ENCODE measurements around the gene ETFDH. TPM values are rescaled to one million over a fixed set of nuclear protein-coding genes. Genes with fewer than 3 reads are reported as not detected.
"Not testable (repeated sequence)": the region's sequence is repeated elsewhere in the genome, so short reads cannot be mapped to it uniquely, and the experiment has no call there.

Gene ETFDH
- total and polyA plus RNA-seq, 7 experiments from 2014 or later, result 6.5 to 25.8 (median 13.4) TPM

GRCh38 chr4:158729716-158730559 lies 57.8 kb downstream of the ETFDH start:
- H3K9me3 Mint-ChIP-seq, result no peaks in the 10 kb centered on the region
- peaks cover 0 to 23% (median 0%) of the 10 kb centered on the region in 7 donors for H3K4me1 Mint-ChIP-seq
- intact Hi-C loops (cut with micrococcal nuclease), result loop anchor here (1.0 to 2.0 kb wide), 5 partner anchors 39 to 716 kb away; partner anchors contain the start of gene FNIP2 (in 2 of the 2)
- CTCF ChIA-PET, result interaction anchor here (0.9 to 1.3 kb wide), 4 partner anchors 50 to 124 kb away, joined by 3 to 9 read pairs (median 3); no protein-coding TSS in a partner anchor
- DNase-seq, result peak; percentile 18 to 57 (median 44)
- Histone ChIP-seq H3K4me3 (ENCODE audit: low read length) (no peak overlapping the region), H3K9me3 (ENCODE audit: control insufficient read depth in 2 of 3, low read length in 3 of 3) (no peaks in the 10 kb centered on the region), H3K27me3 (ENCODE audit: control insufficient read depth in 2 of 2, insufficient read depth in 2 of 2, low read length in 2 of 2) (no peaks in the 10 kb centered on the region), H3K4me1 (ENCODE audit: control insufficient read depth in 2 of 2, insufficient read depth in 2 of 2, low read length in 2 of 2) (no peaks in the 10 kb centered on the region), H3K36me3 (ENCODE audit: control insufficient read depth in 2 of 3, insufficient read depth in 3 of 3, low read length in 3 of 3) (no peaks in the 10 kb centered on the region), H3K27ac (ENCODE audit: low read depth, low read length) (no peak overlapping the region)
- no peak overlapping the region for H3K27ac Mint-ChIP-seq
- peaks cover 26 to 42% (median 32%) of the 10 kb centered on the region in 5 donors for H3K27me3 Mint-ChIP-seq
- ATAC-seq, result peak; percentile 93
- POLR2A ChIA-PET, result no interaction called here
- no peak overlapping the region for H3K4me3 Mint-ChIP-seq
- H3K36me3 Mint-ChIP-seq, result no peaks in the 10 kb centered on the region

DNA sequence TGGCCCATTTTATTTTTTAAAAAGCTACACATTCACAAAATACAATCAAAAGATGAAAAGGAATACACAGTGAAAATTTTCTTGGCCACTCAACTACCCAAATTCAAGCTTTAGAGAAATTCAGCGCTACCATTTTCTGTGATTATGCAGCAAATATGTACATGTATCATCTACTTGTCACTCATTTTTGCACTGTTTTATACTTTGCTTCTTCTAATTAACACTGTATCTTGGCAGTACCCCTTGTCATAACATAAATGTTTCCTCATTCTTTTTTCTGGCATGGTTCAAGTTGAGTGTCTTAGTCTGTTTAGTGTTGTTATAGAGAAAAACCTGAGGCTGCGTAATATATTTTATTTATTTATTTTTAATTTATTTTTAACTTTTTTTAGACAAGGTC lies 66.8 kb downstream of the ETFDH start:
- no peak overlapping the region for H3K27ac Mint-ChIP-seq
- ChIA-PET CTCF (no interaction called here), POLR2A (no interaction called here)
- no peaks in the 10 kb centered on the region for H3K36me3 ChIP-seq (ENCODE audit: control insufficient read depth in 2 of 3, insufficient read depth in 3 of 3, low read length in 3 of 3)
- no peaks in the 10 kb centered on the region for H3K36me3 Mint-ChIP-seq
- no peaks in the 10 kb centered on the region for H3K9me3 ChIP-seq (ENCODE audit: control insufficient read depth in 2 of 3, low read length in 3 of 3)
- H3K27me3 ChIP-seq (ENCODE audit: control insufficient read depth in 2 of 2, insufficient read depth in 2 of 2, low read length in 2 of 2), result no peaks in the 10 kb centered on the region
- H3K4me3 ChIP-seq (ENCODE audit: low read length), result no peak overlapping the region
- intact Hi-C loops (cut with micrococcal nuclease), result no loop called here
- DNase-seq (no peak), ATAC-seq (no peak)
- H3K27me3 Mint-ChIP-seq, result peaks cover 6 to 17% (median 11%) of the 10 kb centered on the region in 5 donors
- no peaks in the 10 kb centered on the region for H3K4me1 ChIP-seq (ENCODE audit: control insufficient read depth in 2 of 2, insufficient read depth in 2 of 2, low read length in 2 of 2)
- no peak overlapping the region for H3K27ac ChIP-seq (ENCODE audit: low read depth, low read length)
- H3K4me1 Mint-ChIP-seq, result no peaks in the 10 kb centered on the region
- H3K9me3 Mint-ChIP-seq, result no peaks in the 10 kb centered on the region
- no peak overlapping the region for H3K4me3 Mint-ChIP-seq

DNA sequence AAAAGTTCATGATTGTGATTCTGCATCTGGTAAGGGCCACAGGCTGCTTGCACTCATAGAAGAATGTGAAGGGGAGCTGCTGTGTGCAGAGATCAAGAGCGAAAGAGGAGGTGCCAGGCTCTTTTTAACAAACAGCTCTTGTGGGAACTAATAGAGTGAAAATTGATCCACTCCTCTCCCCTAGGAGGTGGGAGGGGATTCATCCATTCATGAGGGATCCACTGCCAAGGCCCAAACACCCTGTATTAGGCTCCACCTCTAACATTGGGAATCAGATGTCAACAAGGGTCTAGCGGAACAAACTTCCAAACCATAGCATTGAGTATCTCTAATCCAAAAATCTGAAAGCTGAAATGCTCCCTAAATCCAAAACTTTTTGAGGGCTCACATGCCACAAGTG lies 67.5 kb downstream of the ETFDH start:
- Mint-ChIP-seq H3K4me3 (no peak overlapping the region), H3K4me1 (no peaks in the 10 kb centered on the region), H3K36me3 (no peaks in the 10 kb centered on the region), H3K27ac (no peak overlapping the region), H3K9me3 (no peaks in the 10 kb centered on the region), H3K27me3 (peaks cover 6 to 14% (median 11%) of the 10 kb centered on the region in 5 donors)
- ATAC-seq, result no peak
- Histone ChIP-seq H3K9me3 (ENCODE audit: control insufficient read depth in 2 of 3, low read length in 3 of 3) (no peaks in the 10 kb centered on the region), H3K4me3 (ENCODE audit: low read length) (no peak overlapping the region), H3K27ac (ENCODE audit: low read depth, low read length) (no peak overlapping the region), H3K27me3 (ENCODE audit: control insufficient read depth in 2 of 2, insufficient read depth in 2 of 2, low read length in 2 of 2) (no peaks in the 10 kb centered on the region), H3K36me3 (ENCODE audit: control insufficient read depth in 2 of 3, insufficient read depth in 3 of 3, low read length in 3 of 3) (no peaks in the 10 kb centered on the region), H3K4me1 (ENCODE audit: control insufficient read depth in 2 of 2, insufficient read depth in 2 of 2, low read length in 2 of 2) (no peaks in the 10 kb centered on the region)
- POLR2A ChIA-PET, result no interaction called here
- no peak for DNase-seq
- CTCF ChIA-PET, result no interaction called here
- intact Hi-C loops (cut with micrococcal nuclease), result no loop called here

GRCh38 chr4:158741326-158742021 lies 69.4 kb downstream of the ETFDH start:
- H3K36me3 Mint-ChIP-seq, result no peaks in the 10 kb centered on the region
- DNase-seq (no peak), ATAC-seq (no peak)
- no peaks in the 10 kb centered on the region for H3K4me1 Mint-ChIP-seq
- Histone ChIP-seq H3K36me3 (ENCODE audit: control insufficient read depth in 2 of 3, insufficient read depth in 3 of 3, low read length in 3 of 3) (no peaks in the 10 kb centered on the region), H3K4me1 (ENCODE audit: control insufficient read depth in 2 of 2, insufficient read depth in 2 of 2, low read length in 2 of 2) (no peaks in the 10 kb centered on the region), H3K4me3 (ENCODE audit: low read length) (no peak overlapping the region), H3K27me3 (ENCODE audit: control insufficient read depth in 2 of 2, insufficient read depth in 2 of 2, low read length in 2 of 2) (no peaks in the 10 kb centered on the region), H3K27ac (ENCODE audit: low read depth, low read length) (no peak overlapping the region), H3K9me3 (ENCODE audit: control insufficient read depth in 2 of 3, low read length in 3 of 3) (no peaks in the 10 kb centered on the region)
- H3K27me3 Mint-ChIP-seq, result peaks cover 4 to 14% (median 6%) of the 10 kb centered on the region in 5 donors
- H3K9me3 Mint-ChIP-seq, result no peaks in the 10 kb centered on the region
- POLR2A ChIA-PET, result interaction anchor here (0.9 kb wide), 1 partner anchor 29 kb away, joined by 5 read pairs; no protein-coding TSS in a partner anchor
- no peak overlapping the region for H3K27ac Mint-ChIP-seq
- intact Hi-C loops (cut with micrococcal nuclease), result no loop called here
- CTCF ChIA-PET, result no interaction called here
- H3K4me3 Mint-ChIP-seq, result no peak overlapping the region

DNA sequence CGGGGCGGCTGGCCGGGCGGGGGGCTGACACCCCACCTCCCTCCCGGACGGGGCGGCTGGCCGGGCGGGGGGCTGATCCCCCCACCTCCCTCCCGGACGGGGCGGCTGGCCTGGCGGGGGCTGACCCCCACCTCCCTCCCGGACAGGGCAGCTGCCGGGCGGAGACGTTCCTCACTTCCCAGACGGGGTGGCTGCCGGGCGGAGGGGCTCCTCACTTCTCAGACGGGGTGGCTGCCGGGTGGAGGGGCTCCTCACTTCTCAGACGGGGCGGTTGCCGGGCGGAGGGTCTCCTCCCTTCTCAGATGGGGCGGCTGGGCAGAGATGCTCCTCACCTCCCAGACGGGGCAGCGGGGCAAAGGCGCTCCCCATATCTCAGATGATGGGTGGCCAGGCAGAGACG lies 74.4 kb downstream of the ETFDH start:
- not testable (repeated sequence) for H3K4me3 Mint-ChIP-seq

DNA sequence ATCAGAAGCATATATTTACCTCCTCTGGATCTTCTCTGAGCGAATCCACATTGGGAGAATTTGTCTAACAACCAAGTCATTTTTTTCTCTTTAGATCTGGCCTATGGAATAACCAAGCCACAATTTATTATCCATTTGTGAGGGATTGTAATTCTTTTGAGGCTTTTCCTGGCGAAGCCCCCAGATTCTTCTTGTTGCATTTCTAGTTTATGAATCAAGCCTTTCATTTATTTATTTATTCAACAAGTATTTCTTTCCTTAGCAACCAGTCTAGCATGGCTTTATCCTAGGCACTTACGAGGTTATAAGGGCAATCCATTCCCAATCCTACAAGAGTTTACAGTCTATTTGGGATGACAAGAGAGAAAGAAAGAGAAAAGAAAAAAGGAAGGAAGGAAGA lies 78.3 kb downstream of the ETFDH start:
- ATAC-seq (no peak), DNase-seq (no peak)
- Histone ChIP-seq H3K4me3 (ENCODE audit: low read length) (no peak overlapping the region), H3K9me3 (ENCODE audit: control insufficient read depth in 2 of 3, low read length in 3 of 3) (no peaks in the 10 kb centered on the region), H3K27ac (ENCODE audit: low read depth, low read length) (no peak overlapping the region), H3K27me3 (ENCODE audit: control insufficient read depth in 2 of 2, insufficient read depth in 2 of 2, low read length in 2 of 2) (no peaks in the 10 kb centered on the region), H3K4me1 (ENCODE audit: control insufficient read depth in 2 of 2, insufficient read depth in 2 of 2, low read length in 2 of 2) (no peaks in the 10 kb centered on the region), H3K36me3 (ENCODE audit: control insufficient read depth in 2 of 3, insufficient read depth in 3 of 3, low read length in 3 of 3) (no peaks in the 10 kb centered on the region)
- POLR2A ChIA-PET, result no interaction called here
- peaks cover 0 to 14% (median 0%) of the 10 kb centered on the region in 5 donors for H3K27me3 Mint-ChIP-seq
- intact Hi-C loops (cut with micrococcal nuclease), result no loop called here
- H3K4me3 Mint-ChIP-seq, result no peak overlapping the region
- CTCF ChIA-PET, result no interaction called here
- H3K9me3 Mint-ChIP-seq, result peaks cover 0 to 4% (median 0%) of the 10 kb centered on the region in 11 donors
- no peaks in the 10 kb centered on the region for H3K4me1 Mint-ChIP-seq
- no peaks in the 10 kb centered on the region for H3K36me3 Mint-ChIP-seq
- H3K27ac Mint-ChIP-seq, result no peak overlapping the region

More for the DNA sequence above, 74.4 kb downstream of the ETFDH start:
- H3K36me3 Mint-ChIP-seq; H3K9me3 ChIP-seq (ENCODE audit: control insufficient read depth in 2 of 3, low read length in 3 of 3); H3K27me3 ChIP-seq (ENCODE audit: control insufficient read depth in 2 of 2, insufficient read depth in 2 of 2, low read length in 2 of 2); POLR2A ChIA-PET; H3K4me1 Mint-ChIP-seq; H3K36me3 ChIP-seq (ENCODE audit: control insufficient read depth in 2 of 3, insufficient read depth in 3 of 3, low read length in 3 of 3); DNase-seq; H3K4me3 ChIP-seq (ENCODE audit: low read length); H3K27ac ChIP-seq (ENCODE audit: low read depth, low read length); H3K27me3 Mint-ChIP-seq; CTCF ChIA-PET; H3K4me1 ChIP-seq (ENCODE audit: control insufficient read depth in 2 of 2, insufficient read depth in 2 of 2, low read length in 2 of 2); ATAC-seq; H3K9me3 Mint-ChIP-seq; H3K27ac Mint-ChIP-seq; intact Hi-C loops (cut with micrococcal nuclease): not testable (repeated sequence)
